NCI-H526 treated with DMSO at 0.1 percent for 48 hours (cell line): ENCODE results near the gene LRRC34.
A peak's percentile ranks its signal among the peaks of the same experiment; 100 is the strongest.

Source experiments
- DNase-seq: peaks from one replicate; lab custom pipeline; 2025; lab: John Stamatoyannopoulos, UW

LRRC34 gene

DNA sequence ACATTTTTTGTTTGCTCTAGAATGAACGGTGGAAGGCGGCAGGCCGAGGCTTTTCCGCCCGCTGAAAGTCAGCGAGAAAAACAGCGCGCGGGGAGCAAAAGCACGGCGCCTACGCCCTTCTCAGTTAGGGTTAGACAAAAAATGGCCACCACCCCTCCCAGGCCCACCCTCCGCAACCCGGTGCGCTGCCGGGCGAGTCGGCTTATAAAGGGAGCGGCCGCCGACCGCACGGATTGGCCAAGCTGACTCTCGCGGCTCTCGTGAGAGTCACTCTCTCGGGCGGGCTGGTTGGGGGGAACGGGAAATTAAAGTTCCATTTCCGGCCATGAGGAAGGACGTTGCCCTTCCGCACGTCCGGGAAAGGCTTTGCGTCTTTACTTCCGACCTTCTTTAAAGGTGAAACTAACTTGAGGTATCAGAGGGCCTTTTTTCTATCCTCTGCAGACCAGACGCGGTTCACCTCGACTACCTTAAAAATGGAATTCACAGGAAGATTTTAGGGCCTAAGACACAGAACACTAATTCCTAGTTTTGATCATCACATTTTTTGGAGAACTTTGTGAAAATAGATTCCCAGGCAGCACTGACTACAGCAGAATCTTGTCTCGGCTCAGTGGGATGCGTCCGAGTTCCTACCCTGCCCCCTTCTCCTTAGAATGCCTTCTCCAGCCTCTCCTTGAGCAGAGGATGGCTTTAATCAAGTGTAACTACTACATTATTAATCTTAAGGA lies 47.7 kb downstream of the LRRC34 start, which contains the start of gene TERC:
TSS of gene TERC (minus strand) at position 179 of the 731 bp plus-strand sequence.
- peak; percentile 53 for DNase-seq

GRCh38 chr3:169764312-169764881 lies 48.3 kb downstream of the LRRC34 start:
- DNase-seq, result peak; percentile 36

- no peak for DNase-seq
Observed at GRCh38 chr3:169760479-169760878, 52.2 kb downstream of the LRRC34 start.

GRCh38 chr3:169759256-169759655 lies 53.4 kb downstream of the LRRC34 start:
- no peak for DNase-seq

GRCh38 chr3:169758359-169758994 lies 54.2 kb downstream of the LRRC34 start:
- no peak for DNase-seq

DNA sequence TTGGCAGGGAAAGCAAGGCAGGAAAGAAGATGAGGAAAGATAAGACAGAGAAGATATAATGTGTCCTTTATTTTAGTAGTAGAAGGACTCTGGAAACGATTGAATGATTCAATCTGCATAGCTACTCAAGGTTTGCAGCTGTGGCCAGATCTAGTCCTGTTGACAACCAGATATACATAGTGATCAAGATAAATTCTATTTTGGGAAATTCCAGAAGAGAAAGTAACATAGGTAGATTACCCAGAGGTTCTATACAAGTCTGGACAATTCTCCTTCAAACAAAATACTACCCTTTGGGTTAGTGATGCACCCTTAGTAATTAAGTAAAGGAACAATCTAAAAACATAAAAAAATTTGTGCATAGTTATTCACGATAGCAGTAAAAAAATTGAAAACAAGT lies 57.2 kb downstream of the LRRC34 start:
- DNase-seq, result no peak

GRCh38 chr3:169754711-169755110 lies 58.0 kb downstream of the LRRC34 start:
- DNase-seq, result no peak

GRCh38 chr3:169751875-169752274 lies 60.8 kb downstream of the LRRC34 start:
- DNase-seq, result no peak

DNA sequence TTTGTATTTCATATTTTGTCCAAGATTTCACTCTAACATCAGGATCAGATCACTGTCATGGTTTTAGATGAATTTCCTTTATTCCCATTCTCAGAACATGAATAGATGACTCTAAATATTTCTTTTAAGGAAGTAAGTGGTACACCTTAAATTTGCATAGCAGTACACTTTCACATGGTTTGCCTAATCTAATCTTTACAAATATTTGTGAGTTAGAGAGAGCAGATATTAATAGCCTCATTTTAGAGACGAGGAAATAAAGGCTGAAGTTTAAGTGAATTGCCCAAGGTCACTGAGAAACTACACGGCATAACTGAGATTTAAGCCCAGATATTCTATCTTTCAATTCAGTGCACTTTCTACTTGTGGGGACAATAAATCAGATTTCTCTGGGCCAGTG lies 62.0 kb downstream of the LRRC34 start:
- no peak for DNase-seq

- DNase-seq, result no peak
Observed at GRCh38 chr3:169748670-169749069, 64.0 kb downstream of the LRRC34 start.

DNA sequence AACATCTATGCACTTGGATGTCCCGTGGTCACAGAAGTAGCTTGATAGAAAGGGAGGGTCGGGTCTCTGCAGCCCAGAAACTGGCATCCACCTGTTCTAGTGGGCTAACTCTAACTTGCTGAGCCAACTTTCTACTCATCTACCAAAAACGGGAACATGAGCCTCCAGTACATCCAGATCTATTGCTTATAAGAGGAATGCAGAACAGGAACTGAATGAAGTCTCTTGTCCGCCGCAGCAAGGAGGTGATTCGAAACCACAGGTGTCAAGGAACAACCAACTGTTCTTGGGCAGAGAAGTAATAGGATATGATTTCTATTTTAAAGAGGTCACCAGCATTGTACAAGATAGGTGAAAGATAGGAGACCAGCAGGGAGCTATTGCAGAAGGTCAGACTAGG lies 65.8 kb downstream of the LRRC34 start:
- DNase-seq, result no peak

GRCh38 chr3:169744366-169745054 lies 68.2 kb downstream of the LRRC34 start:
- peak; percentile 30 for DNase-seq
